ENCODE data around the gene DCP1B.
"Not testable (repeated sequence)": the region's sequence is repeated elsewhere in the genome, so short reads cannot be mapped to it uniquely, and the experiment has no call there.

DCP1B gene

GRCh38 chr12:1974812-1975211 lies 29.4 kb downstream of the DCP1B start:
- no peak for DNase-seq (ENCODE audit: low spot score)

DNA sequence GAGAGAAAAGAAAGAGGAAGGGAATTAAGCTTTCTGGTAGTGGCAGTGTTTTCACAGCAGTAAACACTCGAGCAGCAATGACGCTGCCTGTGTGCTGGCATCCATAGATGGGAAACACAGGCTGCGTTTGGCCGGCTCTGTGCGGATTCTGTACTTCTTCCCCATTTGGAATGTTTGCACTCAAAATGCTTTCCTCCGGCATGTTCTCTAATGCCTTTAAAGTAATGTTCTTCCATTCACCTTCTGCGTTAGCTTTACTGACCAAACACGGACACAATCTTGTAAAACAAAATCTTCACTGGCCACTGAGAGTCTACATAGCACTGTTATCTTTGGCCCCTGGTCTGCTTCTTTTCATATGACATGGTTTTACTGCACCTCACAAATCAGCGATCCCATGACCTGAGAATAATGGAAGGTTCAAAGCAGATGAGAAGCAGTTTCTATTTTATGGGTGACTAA lies 31.4 kb downstream of the DCP1B start:
- no peak for DNase-seq (ENCODE audit: low spot score)

DNA sequence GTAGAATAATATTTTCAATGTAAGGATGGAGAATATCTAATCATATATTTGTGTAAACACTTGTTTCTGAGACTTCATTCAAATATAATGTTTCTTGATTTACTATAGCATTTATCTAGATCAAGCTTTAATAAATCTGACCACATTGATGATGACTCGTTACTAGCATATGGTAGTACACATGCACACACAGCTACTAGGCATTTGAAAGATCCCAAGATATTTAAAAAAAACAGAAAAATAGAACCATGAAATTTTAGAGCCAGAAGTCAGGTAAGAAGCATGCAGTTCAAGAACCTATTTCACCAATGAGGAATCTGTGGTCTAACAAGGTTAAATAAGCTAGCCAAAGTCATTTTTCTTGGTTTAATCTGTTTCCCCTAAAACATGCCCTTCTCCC lies 32.0 kb downstream of the DCP1B start:
- DNase-seq (ENCODE audit: low spot score): no peak

GRCh38 chr12:1970331-1970900 lies 33.8 kb downstream of the DCP1B start:
- no peak for DNase-seq (ENCODE audit: low spot score)

GRCh38 chr12:1966561-1967226 lies 37.6 kb downstream of the DCP1B start:
- DNase-seq (ENCODE audit: low spot score): no peak

DNA sequence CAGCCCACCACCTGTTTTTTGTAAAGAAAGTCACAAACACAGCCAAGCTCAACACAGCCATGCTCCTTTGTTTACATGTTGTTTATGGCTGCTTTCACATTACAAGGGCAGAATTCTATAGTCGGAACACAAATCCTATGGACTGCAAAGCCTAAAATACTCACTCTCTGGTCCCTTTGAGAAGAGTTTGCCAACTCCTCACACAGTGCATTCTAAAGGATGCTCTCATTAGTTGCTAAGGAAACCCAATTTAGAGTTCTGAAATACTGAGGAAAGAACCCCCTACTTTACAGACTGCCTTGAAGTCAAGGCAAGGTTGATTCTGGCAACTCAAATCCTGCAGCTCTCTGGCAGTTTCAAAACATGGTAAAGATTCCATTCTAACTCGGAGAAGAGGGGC lies 38.3 kb downstream of the DCP1B start:
- DNase-seq (ENCODE audit: low spot score): no peak

GRCh38 chr12:1962051-1963020 lies 41.9 kb downstream of the DCP1B start:
- DNase-seq (ENCODE audit: low spot score): no peak

DNA sequence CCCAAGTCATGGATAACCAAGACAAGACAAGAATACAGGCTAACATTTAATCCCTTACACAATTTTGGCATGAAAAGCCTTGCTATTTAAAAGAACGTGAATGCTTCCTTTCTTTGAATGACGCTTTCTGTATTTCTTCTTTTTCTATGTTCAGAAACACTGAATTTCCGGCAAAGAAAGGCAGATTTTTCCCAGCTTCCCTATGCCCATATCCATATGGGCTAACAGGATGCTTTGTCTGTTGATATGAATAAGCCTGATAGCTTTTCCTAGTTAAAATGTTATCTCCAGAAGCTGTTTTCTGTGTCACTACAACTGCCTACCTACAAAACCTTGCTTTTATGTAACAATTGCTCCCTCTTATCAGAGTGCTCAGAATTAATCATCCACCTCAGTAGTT lies 47.5 kb downstream of the DCP1B start:
- no peak for DNase-seq (ENCODE audit: low spot score)

GRCh38 chr12:1949771-1950470 lies 54.3 kb downstream of the DCP1B start:
- DNase-seq (ENCODE audit: low spot score): no peak

DNA sequence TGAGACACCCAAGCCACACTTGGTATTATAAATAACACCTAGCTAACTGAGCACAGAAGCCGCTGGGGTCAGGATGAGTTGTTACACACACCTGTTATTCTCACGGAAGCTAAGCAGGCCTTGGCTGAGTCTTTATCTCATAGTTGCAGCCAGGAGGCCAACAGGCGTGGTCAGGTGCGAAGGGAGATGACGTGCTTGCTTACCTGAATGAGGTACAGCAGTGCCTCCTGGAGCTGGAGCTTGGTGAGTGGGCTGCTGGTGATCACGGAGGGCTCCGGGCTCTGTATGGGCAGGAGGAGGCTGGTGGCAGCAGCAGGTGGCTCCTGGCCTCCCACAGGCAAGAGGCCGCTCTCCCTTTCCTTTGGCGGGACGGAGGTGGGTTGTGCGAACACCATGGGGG lies 55.4 kb downstream of the DCP1B start:
- no peak for DNase-seq (ENCODE audit: low spot score)

- DNase-seq (ENCODE audit: low spot score): no peak
These were observed 57.2 kb downstream of the DCP1B start for GRCh38 chr12:1947081-1947480.

GRCh38 chr12:1946296-1946695 lies 58.0 kb downstream of the DCP1B start:
- no peak for DNase-seq (ENCODE audit: low spot score)

- not testable (repeated sequence) for DNase-seq (ENCODE audit: low spot score)
These were observed 58.8 kb downstream of the DCP1B start for GRCh38 chr12:1945502-1945901.

DNA sequence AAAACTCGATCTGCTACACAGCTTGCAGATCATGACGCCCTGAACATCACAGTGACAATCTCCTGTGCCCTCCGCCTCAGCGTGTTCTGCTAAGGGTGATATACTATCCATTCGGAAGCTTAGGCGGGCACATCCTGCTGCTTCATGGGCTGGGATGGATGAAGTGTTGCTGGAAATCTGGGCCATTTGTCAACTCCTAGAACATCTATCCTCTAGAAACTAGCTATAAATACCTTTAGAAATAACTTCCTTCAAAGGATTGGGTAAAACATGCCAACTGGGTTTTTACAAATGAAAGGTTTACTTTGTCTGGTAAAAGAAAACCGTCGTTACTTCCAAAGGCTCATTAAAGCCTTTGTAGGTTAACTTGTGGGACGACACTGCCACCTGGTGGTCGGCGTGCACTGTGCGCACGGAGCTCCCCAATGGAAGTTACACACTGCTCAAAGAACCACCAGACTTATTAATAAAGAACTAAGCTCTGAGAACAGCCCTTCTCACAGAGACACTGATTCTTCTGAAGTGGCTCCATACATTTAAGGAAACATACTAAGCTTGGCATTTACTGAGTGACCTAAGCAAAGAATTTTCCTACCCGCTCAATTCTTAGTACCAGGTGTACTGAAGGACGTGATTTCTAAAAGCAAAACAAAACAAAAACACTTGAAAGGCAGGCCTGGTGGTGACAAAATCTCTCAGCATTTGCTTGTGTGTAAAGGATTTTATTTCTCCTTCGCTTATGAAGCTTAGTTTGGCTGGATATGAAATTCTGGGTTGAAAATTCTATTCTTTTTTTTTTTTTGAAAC lies 64.3 kb downstream of the DCP1B start:
- peak; percentile 75 for DNase-seq (ENCODE audit: low spot score)

GRCh38 chr12:1939331-1939730 lies 64.9 kb downstream of the DCP1B start:
- DNase-seq (ENCODE audit: low spot score): no peak

GRCh38 chr12:1937481-1938224 lies 66.6 kb downstream of the DCP1B start:
- no peak for DNase-seq (ENCODE audit: low spot score)

DNA sequence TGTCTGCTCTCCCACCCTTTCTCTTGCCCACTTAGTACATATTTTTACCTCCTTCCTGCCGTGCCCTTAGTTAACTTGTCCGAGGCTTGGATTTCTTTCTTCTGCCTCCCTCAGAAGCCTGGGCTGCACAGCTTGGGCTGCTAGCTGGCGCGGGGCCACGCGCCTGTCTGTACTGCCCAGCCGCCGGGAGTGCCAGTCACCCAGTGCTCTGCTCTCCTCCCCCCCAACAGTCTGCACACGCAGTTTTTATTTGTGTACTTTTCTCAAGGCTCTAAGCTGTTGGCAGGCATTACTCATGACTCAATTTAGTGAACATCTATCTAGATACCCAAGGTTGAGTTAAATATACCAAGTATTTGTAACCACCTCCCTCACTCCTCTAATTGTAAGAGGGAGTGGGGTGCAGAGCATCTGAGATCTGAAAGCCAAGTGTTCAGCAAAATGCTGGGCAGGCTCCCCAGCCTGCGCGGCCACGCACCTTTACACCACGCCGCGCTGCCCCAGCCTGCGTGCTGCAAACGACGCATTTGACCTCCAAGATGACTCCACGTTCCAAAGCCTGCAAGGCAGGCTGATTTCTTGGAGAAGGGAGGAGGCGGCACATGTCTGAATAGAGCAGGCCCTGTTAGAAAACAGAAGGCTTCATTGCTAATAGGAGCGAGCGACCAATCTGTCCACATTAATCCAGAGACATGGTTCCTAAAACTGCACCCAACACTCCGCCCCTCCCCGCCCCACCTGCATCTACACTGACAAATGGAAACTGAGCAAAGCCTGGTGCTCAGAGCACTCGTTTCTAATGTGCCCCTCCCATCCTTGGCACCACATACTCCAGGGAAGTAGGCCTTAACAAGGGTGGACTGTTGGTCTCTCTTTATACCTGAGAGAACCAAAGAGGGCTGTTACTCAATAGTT lies 67.6 kb downstream of the DCP1B start:
- DNase-seq (ENCODE audit: low spot score): no peak

- DNase-seq (ENCODE audit: low spot score): no peak
These were observed 68.4 kb downstream of the DCP1B start for GRCh38 chr12:1935700-1936378.

- DNase-seq (ENCODE audit: low spot score): no peak
These were observed 69.0 kb downstream of the DCP1B start for GRCh38 chr12:1935242-1935641.

Measured in RKO (cell line).